Smooth muscle cell (in vitro differentiated cells): Measurements from ENCODE around the gene CDKAL1. TPM values are rescaled to one million over a fixed set of nuclear protein-coding genes. Genes with fewer than 3 reads are reported as not detected.
"Not testable (repeated sequence)": the region's sequence is repeated elsewhere in the genome, so short reads cannot be mapped to it uniquely, and the experiment has no call there.

Experiments used
- DNase-seq: peaks from one replicate; lab custom pipeline; 2025; ENCODE audit not compliant: unreplicated experiment; lab: John Stamatoyannopoulos, UW
- H2AFZ ChIP-seq: fragments of 200-600 bp; sonication (generic); 2 replicates; pipeline ENCODE4 v1.6.0; 2016; ENCODE audit warnings: antibody characterized with exemption, low read depth, mild to moderate bottlenecking
- H3F3A ChIP-seq: fragments of 200-600 bp; sonication (generic); 2 replicates; pipeline ENCODE4 v1.6.0; 2017; ENCODE audit warnings: antibody characterized with exemption, low read depth
- H3K27ac ChIP-seq: fragments of 200-600 bp; sonication (generic); 2 replicates; pipeline ENCODE4 v1.5.1; 2016; ENCODE audit warnings: low read depth, mild to moderate bottlenecking
- H3K27me3 ChIP-seq: fragments of 200-600 bp; sonication (generic); 2 replicates; pipeline ENCODE4 v1.6.1; 2016; ENCODE audit warnings: low read depth, mild to moderate bottlenecking
- H3K36me3 ChIP-seq: fragments of 200-600 bp; sonication (generic); 2 replicates; pipeline ENCODE4 v1.5.1; 2016; ENCODE audit warnings: low read depth
- H3K4me1 ChIP-seq: fragments of 200-600 bp; sonication (generic); 2 replicates; pipeline ENCODE4 v1.5.1; 2016; ENCODE audit warnings: low read depth
- H3K4me2 ChIP-seq: fragments of 200-600 bp; sonication (generic); 2 replicates; pipeline ENCODE4 v1.6.0; 2016; ENCODE audit warnings: mild to moderate bottlenecking
- H3K4me3 ChIP-seq: fragments of 200-600 bp; sonication (generic); 2 replicates; pipeline ENCODE4 v1.5.1; 2016; ENCODE audit warnings: mild to moderate bottlenecking
- H3K79me2 ChIP-seq: fragments of 200-600 bp; sonication (generic); 2 replicates; pipeline ENCODE4 v1.6.0; 2016; ENCODE audit warnings: low read depth, mild to moderate bottlenecking
- H3K9ac ChIP-seq: fragments of 200-600 bp; sonication (generic); 2 replicates; pipeline ENCODE4 v1.6.0; 2016; ENCODE audit warnings: low read depth
- H3K9me3 ChIP-seq: fragments of 200-600 bp; sonication (generic); replicated peaks from 2 replicates; pipeline ENCODE4 v1.5.1; 2016; ENCODE audit warnings: low read depth
- H4K20me1 ChIP-seq: fragments of 200-600 bp; sonication (generic); 2 replicates; pipeline ENCODE4 v1.6.0; 2016; ENCODE audit warnings: low read depth
- WGBS: methylation state at CpG from one replicate; pipeline ENCODE4 v1.1.7; 2016; ENCODE audit warnings: low lambda C conversion rate; 5-methylcytosine and 5-hydroxymethylcytosine counted together
- polyA plus RNA-seq: library from polyadenylated mRNA; unstranded; fragments of >200 nt; fragmentation: Nextera tagmentation; extraction: Ambion mirVana; gene quantifications from 2 replicates; pipeline ENCODE4 v1.2.1, GENCODE V29; 2016
- total RNA-seq: library from RNA; depleted of rRNA; stranded (reverse); fragments of >200 nt; gene quantifications from 2 replicates; pipeline ENCODE4 v1.2.3, GENCODE V29; 2014
- TF ChIP-seq, protein P1 (sequence below): fragments of 200-600 bp; sonication (generic); IDR thresholded peaks from 2 replicates; pipeline ENCODE4 v1.5.1; 2017; ENCODE audit warnings: borderline replicate concordance, mild to moderate bottlenecking, antibody characterized with exemption; ENCODE audit not compliant: insufficient read depth, poor library complexity, severe bottlenecking

The CDKAL1 gene
- total and polyA plus RNA-seq, 2 experiments from 2014 or later: 16.5 to 16.6 TPM

- no peak for DNase-seq
- no peaks in the 10 kb centered on the region for H3K27me3 ChIP-seq
- no peak overlapping the region for H3K9ac ChIP-seq
- no peaks in the 10 kb centered on the region for H3K36me3 ChIP-seq
- no peak overlapping the region for H3K4me3 ChIP-seq
- no peaks in the 10 kb centered on the region for H3F3A ChIP-seq
- H3K9me3 ChIP-seq: no peaks in the 10 kb centered on the region
- no peak overlapping the region for H3K4me2 ChIP-seq
- H3K4me1 ChIP-seq: no peaks in the 10 kb centered on the region
- TF ChIP-seq, protein P1, sequence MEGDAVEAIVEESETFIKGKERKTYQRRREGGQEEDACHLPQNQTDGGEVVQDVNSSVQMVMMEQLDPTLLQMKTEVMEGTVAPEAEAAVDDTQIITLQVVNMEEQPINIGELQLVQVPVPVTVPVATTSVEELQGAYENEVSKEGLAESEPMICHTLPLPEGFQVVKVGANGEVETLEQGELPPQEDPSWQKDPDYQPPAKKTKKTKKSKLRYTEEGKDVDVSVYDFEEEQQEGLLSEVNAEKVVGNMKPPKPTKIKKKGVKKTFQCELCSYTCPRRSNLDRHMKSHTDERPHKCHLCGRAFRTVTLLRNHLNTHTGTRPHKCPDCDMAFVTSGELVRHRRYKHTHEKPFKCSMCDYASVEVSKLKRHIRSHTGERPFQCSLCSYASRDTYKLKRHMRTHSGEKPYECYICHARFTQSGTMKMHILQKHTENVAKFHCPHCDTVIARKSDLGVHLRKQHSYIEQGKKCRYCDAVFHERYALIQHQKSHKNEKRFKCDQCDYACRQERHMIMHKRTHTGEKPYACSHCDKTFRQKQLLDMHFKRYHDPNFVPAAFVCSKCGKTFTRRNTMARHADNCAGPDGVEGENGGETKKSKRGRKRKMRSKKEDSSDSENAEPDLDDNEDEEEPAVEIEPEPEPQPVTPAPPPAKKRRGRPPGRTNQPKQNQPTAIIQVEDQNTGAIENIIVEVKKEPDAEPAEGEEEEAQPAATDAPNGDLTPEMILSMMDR: no peak
- H4K20me1 ChIP-seq: no peaks in the 10 kb centered on the region
- 76% methylated on average over 5 of the region's 5 CpGs for WGBS
- H3K27ac ChIP-seq: no peak overlapping the region
- no peaks in the 10 kb centered on the region for H3K79me2 ChIP-seq
- H2AFZ ChIP-seq: no peak overlapping the region
Measured at GRCh38 chr6:20589266-20589665, 55.0 kb downstream of the CDKAL1 start.

DNA sequence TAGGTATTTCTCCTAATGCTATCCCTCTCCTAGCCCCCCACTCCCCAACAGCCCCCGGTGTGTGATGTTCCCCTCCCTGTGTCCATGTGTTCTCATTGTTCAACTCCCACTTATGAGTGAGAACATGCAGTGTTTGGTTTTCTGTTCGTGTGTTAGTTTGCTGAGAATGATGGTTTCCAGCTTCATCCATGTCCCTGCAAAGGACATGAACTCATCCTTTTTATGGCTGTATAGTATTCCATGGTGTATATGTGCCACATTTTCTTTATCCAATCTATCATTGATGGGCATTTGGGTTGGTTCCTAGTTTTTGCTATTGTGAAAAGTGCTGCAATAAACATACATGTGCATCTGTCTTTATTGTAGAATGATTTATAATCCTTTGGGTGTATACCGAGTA, 56.2 kb downstream of the CDKAL1 start:
- H3K36me3 ChIP-seq, DNase-seq, H3K79me2 ChIP-seq, H4K20me1 ChIP-seq, H3K4me3 ChIP-seq, H3K4me1 ChIP-seq, H3F3A ChIP-seq, H3K27me3 ChIP-seq, H3K27ac ChIP-seq, H3K4me2 ChIP-seq, H2AFZ ChIP-seq, H3K9me3 ChIP-seq, H3K9ac ChIP-seq: not testable (repeated sequence)
- WGBS: 98% methylated on average over 3 of the region's 3 CpGs

GRCh38 chr6:20594299-20594853, 60.1 kb downstream of the CDKAL1 start:
- H3F3A ChIP-seq, DNase-seq, H3K9ac ChIP-seq, H3K79me2 ChIP-seq, H3K36me3 ChIP-seq, H3K27ac ChIP-seq, H3K27me3 ChIP-seq, H3K9me3 ChIP-seq, H2AFZ ChIP-seq, H3K4me1 ChIP-seq, H4K20me1 ChIP-seq, H3K4me2 ChIP-seq, H3K4me3 ChIP-seq: not testable (repeated sequence)
- WGBS: 85% methylated on average over 7 of the region's 7 CpGs

- Histone ChIP-seq H3K4me3 (no peak overlapping the region), H3F3A (no peaks in the 10 kb centered on the region), H3K79me2 (no peaks in the 10 kb centered on the region), H3K9ac (no peak overlapping the region), H3K27ac (no peak overlapping the region), H3K27me3 (no peaks in the 10 kb centered on the region), H3K4me1 (no peaks in the 10 kb centered on the region), H3K4me2 (no peak overlapping the region), H2AFZ (no peak overlapping the region), H4K20me1 (no peaks in the 10 kb centered on the region), H3K9me3 (no peaks in the 10 kb centered on the region), H3K36me3 (no peaks in the 10 kb centered on the region)
- TF ChIP-seq, protein P1: no peak
- 81% methylated on average over 3 of the region's 3 CpGs for WGBS
- DNase-seq: no peak
Measured at GRCh38 chr6:20599302-20600051, 65.2 kb downstream of the CDKAL1 start.
